Liver (tissue), 9 donors: ENCODE data around the gene BMPER. TPM values are rescaled to one million over a fixed set of nuclear protein-coding genes. Genes with fewer than 3 reads are reported as not detected.

Experiments
- DNase-seq: peaks from one replicate; pipeline ENCODE4 v3.0.0-alpha.2; 2017; ENCODE audit warnings: low spot score
- H3K27ac ChIP-seq, 2 donors: one replicate each; pipeline ENCODE4 v1.7.0; 2013; ENCODE audit warnings: inconsistent platforms in 2 of 2, low read length in 2 of 2, control low read depth in 1 of 2, low read depth in 1 of 2, mild to moderate bottlenecking in 1 of 2
- H3K27me3 ChIP-seq, 4 donors: one replicate each; pipeline versions ENCODE4 v1.6.1 to v1.7.0; 2013; ENCODE audit warnings: low read length in 3 of 4, inconsistent platforms in 1 of 4, mild to moderate bottlenecking in 1 of 4, moderate library complexity in 1 of 4; ENCODE audit not compliant: control insufficient read depth in 4 of 4, insufficient read depth in 4 of 4
- H3K36me3 ChIP-seq, 4 donors: one replicate each; pipeline versions ENCODE4 v1.6.1 to v1.7.0; 2013; ENCODE audit warnings: low read length in 3 of 4, mild to moderate bottlenecking in 3 of 4, low read depth in 1 of 4, moderate library complexity in 1 of 4; ENCODE audit not compliant: control insufficient read depth in 4 of 4, insufficient read depth in 3 of 4
- H3K4me1 ChIP-seq, 4 donors: one replicate each; pipeline versions ENCODE4 v1.6.1 to v1.7.0; 2013; ENCODE audit warnings: low read length in 3 of 4, mild to moderate bottlenecking in 3 of 4, moderate library complexity in 1 of 4; ENCODE audit not compliant: control insufficient read depth in 4 of 4, insufficient read depth in 4 of 4
- H3K4me3 ChIP-seq, 3 donors: one replicate each; pipeline versions ENCODE4 v1.6.1 to v1.7.0; 2013; ENCODE audit warnings: low read length in 3 of 3, control low read depth in 1 of 3, low read depth in 1 of 3, mild to moderate bottlenecking in 1 of 3
- H3K9ac ChIP-seq, 2 donors: one replicate each; pipeline ENCODE4 v1.7.0; 2013; ENCODE audit warnings: low read length in 2 of 2, mild to moderate bottlenecking in 2 of 2, moderate library complexity in 2 of 2, control low read depth in 1 of 2, low read depth in 1 of 2
- H3K9me3 ChIP-seq, 4 donors: one replicate each; pipeline versions ENCODE4 v1.6.1 to v1.7.0; 2013; ENCODE audit warnings: low read length in 3 of 4; ENCODE audit not compliant: control insufficient read depth in 4 of 4
- ATF3 ChIP-seq: IDR thresholded peaks from 2 replicates; pipeline ENCODE4 v1.6.1; 2016; ENCODE audit warnings: antibody characterized with exemption
- EGR1 ChIP-seq, 2 donors: IDR thresholded peaks; 2 replicates each; pipeline ENCODE4 v1.6.1; 2016 to 2018; ENCODE audit warnings: antibody characterized with exemption in 2 of 2, low read depth in 2 of 2
- FOXA1 ChIP-seq: IDR thresholded peaks from 2 replicates; pipeline ENCODE4 v1.6.1; 2016; ENCODE audit warnings: antibody characterized with exemption
- HNF4A ChIP-seq, 2 donors: conservative IDR thresholded peaks; 2 replicates each; pipeline ENCODE4 v1.6.1; 2016; ENCODE audit warnings: antibody characterized with exemption in 2 of 2, mild to moderate bottlenecking in 2 of 2
- REST ChIP-seq: IDR thresholded peaks from 2 replicates; pipeline ENCODE4 v1.6.1; 2016; ENCODE audit warnings: antibody characterized with exemption, mild to moderate bottlenecking
- RXRA ChIP-seq, 2 donors: IDR thresholded peaks; 2 replicates each; pipeline ENCODE4 v1.6.1; 2017 to 2018; ENCODE audit warnings: antibody characterized with exemption in 2 of 2, mild to moderate bottlenecking in 1 of 2
- WGBS: extraction: QIAGEN DNeasy Blood & Tissue Kit; methylation state at CpG from one replicate; pipeline ENCODE4 v1.1.7; 2013; 5-methylcytosine and 5-hydroxymethylcytosine counted together
- polyA plus RNA-seq, 2 donors: library from polyadenylated mRNA; stranded (reverse) in 1 of 2; unstranded in 1 of 2; fragments of 200-250 nt in 1 of 2; fragments of >200 nt in 1 of 2; fragmentation: Nextera tagmentation in 1 of 2; extraction: Ambion mirVana in 1 of 2; gene quantifications; one replicate each; pipeline versions ENCODE4 v1.2.1 to v1.2.3, GENCODE V29; 2013 to 2015
- total RNA-seq, 2 donors: library from RNA; depleted of rRNA; stranded (reverse); fragments of >200 nt; gene quantifications; one replicate each; pipeline ENCODE4 v1.2.3, GENCODE V29; 2014
- TF ChIP-seq, protein P1 (sequence below): IDR thresholded peaks from 2 replicates; pipeline ENCODE4 v1.6.1; 2016; ENCODE audit warnings: antibody characterized with exemption
- TF ChIP-seq, protein P2 (sequence below): IDR thresholded peaks from 2 replicates; pipeline ENCODE4 v1.6.1; 2016; ENCODE audit warnings: antibody characterized with exemption
- donor health status: healthy.
- donor health status: healthy.
- donor health status: healthy.
- donor health status: healthy.
- donor health status: healthy.

Gene BMPER
- total and polyA plus RNA-seq, 4 donors: 4.0 to 8.5 (median 6.2) TPM

DNA sequence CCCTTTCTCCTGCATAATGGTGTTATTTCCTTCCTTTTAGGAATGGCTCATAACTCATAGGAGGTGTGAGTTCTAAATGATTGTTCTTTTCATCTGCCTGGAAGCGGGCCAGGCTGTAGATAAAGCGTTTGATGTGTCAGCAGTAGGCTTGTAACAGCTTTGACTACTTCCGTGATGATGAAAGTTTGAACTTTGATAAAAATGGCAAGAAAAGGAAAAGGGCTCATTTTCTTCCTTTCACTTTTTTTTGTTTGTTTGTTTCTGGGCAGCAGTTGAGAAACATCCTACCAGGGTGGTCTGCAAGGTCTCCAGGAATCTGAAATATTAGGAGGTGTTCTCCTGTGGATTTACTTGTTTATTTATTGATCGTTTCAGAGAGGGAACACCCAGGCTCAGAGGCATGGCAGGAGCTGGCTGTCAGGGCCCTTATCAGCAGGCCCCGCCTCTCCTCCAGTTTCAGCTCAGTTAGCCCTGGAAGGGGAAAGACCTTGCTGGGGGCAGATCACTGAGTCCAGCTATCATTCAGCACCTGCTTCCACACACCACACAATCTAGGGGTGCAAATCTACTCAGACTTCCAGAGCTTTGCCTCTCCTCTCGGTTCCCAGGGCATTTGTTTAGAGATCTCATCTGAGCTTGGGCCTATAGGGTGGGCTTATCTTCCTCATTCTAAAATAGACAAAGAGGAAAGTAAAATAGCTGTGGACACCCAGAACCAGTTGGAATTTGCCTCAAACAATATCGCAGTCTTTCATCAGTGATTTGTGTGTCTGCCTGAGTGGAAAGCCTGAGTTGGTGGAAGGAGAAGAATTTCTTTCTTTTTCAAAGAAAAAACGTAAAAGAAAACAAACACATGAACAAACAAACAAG lies 130.9 kb downstream of the BMPER start (continued):
- TF ChIP-seq EGR1 (IDR thresholded peaks at IDR 0.05; ENCODE audit: low read depth in 2 of 2): peak in 1 of 2 donors; percentile 64

DNA sequence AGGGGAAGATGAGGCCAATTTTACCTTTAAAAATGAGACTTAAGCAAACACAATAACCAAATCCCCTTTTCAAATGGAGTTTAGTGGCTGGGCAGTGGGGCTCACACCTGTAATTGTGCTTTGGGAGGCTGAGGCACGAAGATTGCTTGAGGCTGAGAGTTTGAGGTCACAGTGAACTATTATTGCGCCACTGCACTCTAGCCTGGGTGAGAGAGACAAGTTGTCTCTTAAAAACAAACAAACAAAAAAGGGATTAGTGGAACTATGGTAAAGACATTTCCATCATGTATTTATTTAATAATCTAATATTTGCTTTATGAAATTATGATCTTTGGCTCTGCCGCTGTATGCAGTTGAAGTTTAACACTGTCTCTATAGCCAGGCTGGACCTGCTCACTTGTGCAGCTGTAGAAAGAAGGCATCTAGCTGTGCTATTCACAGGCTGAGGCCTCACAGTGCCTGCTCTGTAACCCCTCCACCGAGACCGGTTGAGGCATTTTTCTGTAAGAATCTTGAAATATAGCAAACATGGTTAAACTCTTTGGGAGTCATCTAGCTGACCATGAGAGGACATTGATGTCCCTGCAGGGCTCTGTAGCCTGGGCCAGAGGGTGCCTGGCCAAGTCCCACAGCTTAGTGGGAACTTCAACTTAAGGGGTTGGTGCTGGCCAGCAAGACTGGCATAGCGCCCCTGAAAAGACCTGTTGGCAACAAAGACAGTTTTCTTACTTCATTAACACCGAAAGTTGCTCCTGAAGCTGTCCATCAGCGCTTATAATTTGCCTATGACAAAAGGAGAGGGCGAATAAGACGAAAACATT lies 131.8 kb downstream of the BMPER start:
- TF ChIP-seq, protein P1, sequence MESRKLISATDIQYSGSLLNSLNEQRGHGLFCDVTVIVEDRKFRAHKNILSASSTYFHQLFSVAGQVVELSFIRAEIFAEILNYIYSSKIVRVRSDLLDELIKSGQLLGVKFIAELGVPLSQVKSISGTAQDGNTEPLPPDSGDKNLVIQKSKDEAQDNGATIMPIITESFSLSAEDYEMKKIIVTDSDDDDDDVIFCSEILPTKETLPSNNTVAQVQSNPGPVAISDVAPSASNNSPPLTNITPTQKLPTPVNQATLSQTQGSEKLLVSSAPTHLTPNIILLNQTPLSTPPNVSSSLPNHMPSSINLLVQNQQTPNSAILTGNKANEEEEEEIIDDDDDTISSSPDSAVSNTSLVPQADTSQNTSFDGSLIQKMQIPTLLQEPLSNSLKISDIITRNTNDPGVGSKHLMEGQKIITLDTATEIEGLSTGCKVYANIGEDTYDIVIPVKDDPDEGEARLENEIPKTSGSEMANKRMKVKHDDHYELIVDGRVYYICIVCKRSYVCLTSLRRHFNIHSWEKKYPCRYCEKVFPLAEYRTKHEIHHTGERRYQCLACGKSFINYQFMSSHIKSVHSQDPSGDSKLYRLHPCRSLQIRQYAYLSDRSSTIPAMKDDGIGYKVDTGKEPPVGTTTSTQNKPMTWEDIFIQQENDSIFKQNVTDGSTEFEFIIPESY: no peak
- TF ChIP-seq ATF3 (no peak), REST (no peak), FOXA1 (no peak), HNF4A (conservative IDR thresholded peaks at IDR 0.05) (no peak)
- TF ChIP-seq, protein P2, sequence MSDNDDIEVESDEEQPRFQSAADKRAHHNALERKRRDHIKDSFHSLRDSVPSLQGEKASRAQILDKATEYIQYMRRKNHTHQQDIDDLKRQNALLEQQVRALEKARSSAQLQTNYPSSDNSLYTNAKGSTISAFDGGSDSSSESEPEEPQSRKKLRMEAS: no peak
- Histone ChIP-seq H3K27ac (no peak overlapping the region), H3K9ac (no peak overlapping the region), H3K4me1 (peaks cover 0 to 10% (median 8%) of the 10 kb centered on the region in 4 donors), H3K27me3 (no peaks in the 10 kb centered on the region), H3K4me3 (no peak overlapping the region), H3K9me3 (no peaks in the 10 kb centered on the region), H3K36me3 (no peaks in the 10 kb centered on the region)
- DNase-seq: no peak
- 82% methylated on average over 10 of the region's 10 CpGs for WGBS

DNA sequence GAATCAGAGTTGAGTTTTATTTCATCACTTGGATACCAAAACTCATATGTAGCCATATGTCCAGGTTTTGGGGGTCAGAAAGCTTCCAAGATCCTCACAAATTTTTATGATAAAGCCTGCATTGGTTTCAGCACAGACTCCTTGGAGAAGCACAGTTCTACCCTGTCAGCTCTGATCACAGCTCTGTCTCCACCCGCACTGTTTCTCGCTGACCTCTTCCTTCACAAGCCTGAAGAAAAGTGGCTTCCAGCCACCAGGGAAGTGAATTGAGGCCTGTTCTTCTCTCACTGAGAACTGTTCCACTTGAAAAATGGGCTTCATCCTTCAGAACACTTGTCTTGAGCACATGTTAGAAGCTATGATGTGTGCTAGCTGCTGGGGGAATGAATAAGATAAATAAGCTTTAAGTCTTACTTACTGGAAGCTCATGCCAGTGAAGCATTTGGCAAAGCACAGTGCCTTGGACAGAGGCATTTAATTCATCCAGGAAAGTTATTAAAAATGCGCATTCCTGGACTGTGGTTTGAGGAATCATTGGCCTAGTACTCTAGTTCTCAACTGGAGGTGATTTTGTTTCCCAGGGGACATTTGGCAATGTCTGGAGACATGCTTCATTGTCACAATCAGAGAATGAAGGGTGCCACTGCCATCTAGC lies 133.6 kb downstream of the BMPER start:
- Histone ChIP-seq H3K9ac (no peak overlapping the region), H3K4me3 (no peak overlapping the region), H3K4me1 (peaks cover 0 to 10% (median 8%) of the 10 kb centered on the region in 4 donors), H3K27me3 (no peaks in the 10 kb centered on the region), H3K27ac (no peak overlapping the region), H3K36me3 (no peaks in the 10 kb centered on the region), H3K9me3 (no peaks in the 10 kb centered on the region)
- no peak for DNase-seq
- 96% methylated on average over 3 of the region's 3 CpGs for WGBS
- no peak for TF ChIP-seq RXRA (IDR thresholded peaks at IDR 0.05)
- TF ChIP-seq, protein P2: no peak
